ENCODE results near the gene RSPRY1.

GRCh38 chr16:57283214-57283958, 97.3 kb downstream of the RSPRY1 start:
- TF ChIP-seq, protein P1, sequence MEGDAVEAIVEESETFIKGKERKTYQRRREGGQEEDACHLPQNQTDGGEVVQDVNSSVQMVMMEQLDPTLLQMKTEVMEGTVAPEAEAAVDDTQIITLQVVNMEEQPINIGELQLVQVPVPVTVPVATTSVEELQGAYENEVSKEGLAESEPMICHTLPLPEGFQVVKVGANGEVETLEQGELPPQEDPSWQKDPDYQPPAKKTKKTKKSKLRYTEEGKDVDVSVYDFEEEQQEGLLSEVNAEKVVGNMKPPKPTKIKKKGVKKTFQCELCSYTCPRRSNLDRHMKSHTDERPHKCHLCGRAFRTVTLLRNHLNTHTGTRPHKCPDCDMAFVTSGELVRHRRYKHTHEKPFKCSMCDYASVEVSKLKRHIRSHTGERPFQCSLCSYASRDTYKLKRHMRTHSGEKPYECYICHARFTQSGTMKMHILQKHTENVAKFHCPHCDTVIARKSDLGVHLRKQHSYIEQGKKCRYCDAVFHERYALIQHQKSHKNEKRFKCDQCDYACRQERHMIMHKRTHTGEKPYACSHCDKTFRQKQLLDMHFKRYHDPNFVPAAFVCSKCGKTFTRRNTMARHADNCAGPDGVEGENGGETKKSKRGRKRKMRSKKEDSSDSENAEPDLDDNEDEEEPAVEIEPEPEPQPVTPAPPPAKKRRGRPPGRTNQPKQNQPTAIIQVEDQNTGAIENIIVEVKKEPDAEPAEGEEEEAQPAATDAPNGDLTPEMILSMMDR (conservative IDR thresholded peaks at IDR 0.05), result no peak
- TF ChIP-seq ZFX (IDR thresholded peaks at IDR 0.05), result no peak
